GM18861 (cell line): ENCODE results near the gene BCL11A.

ENCODE experiments used
- ATAC-seq: cut with Tn5 transposase; IDR thresholded peaks from one replicate; pipeline ENCODE4 v1.9.1; 2021; ENCODE audit not compliant: unreplicated experiment

BCL11A gene

GRCh38 chr2:60546756-60547420 is 6.6 kb downstream of the BCL11A start:
- ATAC-seq, result no peak

- no peak for ATAC-seq
Measured at GRCh38 chr2:60544954-60545560, 8.4 kb downstream of the BCL11A start.

- no peak for ATAC-seq
Measured at GRCh38 chr2:60544062-60544461, 9.4 kb downstream of the BCL11A start.

GRCh38 chr2:60541056-60541651 is 12.3 kb downstream of the BCL11A start:
- ATAC-seq, result no peak

GRCh38 chr2:60540074-60540473 is 13.4 kb downstream of the BCL11A start:
- ATAC-seq, result no peak

GRCh38 chr2:60539140-60539539 is 14.3 kb downstream of the BCL11A start:
- no peak for ATAC-seq

GRCh38 chr2:60538101-60538500 is 15.4 kb downstream of the BCL11A start:
- ATAC-seq, result no peak

GRCh38 chr2:60536746-60537145 is 16.7 kb downstream of the BCL11A start:
- ATAC-seq, result no peak

GRCh38 chr2:60535685-60536312 is 17.7 kb downstream of the BCL11A start:
- ATAC-seq, result peak; percentile 37

GRCh38 chr2:60534892-60535684 is 18.4 kb downstream of the BCL11A start:
- ATAC-seq, result no peak

- ATAC-seq, result no peak
Measured at GRCh38 chr2:60534052-60534685, 19.3 kb downstream of the BCL11A start.

- ATAC-seq, result no peak
Measured at GRCh38 chr2:60533101-60534051, 20.1 kb downstream of the BCL11A start.

- ATAC-seq, result no peak
Measured at GRCh38 chr2:60532421-60532820, 21.0 kb downstream of the BCL11A start.

- no peak for ATAC-seq
Measured at GRCh38 chr2:60531701-60532133, 21.7 kb downstream of the BCL11A start.

- ATAC-seq, result peak; percentile 61
Measured at GRCh38 chr2:60530660-60531281, 22.7 kb downstream of the BCL11A start.

- no peak for ATAC-seq
Measured at GRCh38 chr2:60529785-60530627, 23.4 kb downstream of the BCL11A start.

- no peak for ATAC-seq
Measured at GRCh38 chr2:60529136-60529784, 24.2 kb downstream of the BCL11A start.
